Measurements from ENCODE around the gene GZMA. TPM values are rescaled to one million over a fixed set of nuclear protein-coding genes. Genes with fewer than 3 reads are reported as not detected.

The GZMA gene
- total and polyA plus RNA-seq, 2 donors (not counting 3 experiments of a cell fraction or from before 2014, with no cell fraction given) = not detected

GRCh38 chr5:55110217-55110616 is 7.8 kb downstream of the GZMA start:
- no peaks in the 10 kb centered on the region for H3K9me3 ChIP-seq (replicated peaks; ENCODE audit: control insufficient read depth, insufficient read depth, low read length)
- FAIRE-seq = no peak
- no peaks in the 10 kb centered on the region for H3K79me2 ChIP-seq (ENCODE audit: control insufficient read depth, insufficient read depth, low read length)
- ChIA-PET CTCF (no interaction called here), POLR2A (no interaction called here)
- no peaks in the 10 kb centered on the region for H4K20me1 ChIP-seq (replicated peaks; ENCODE audit: control insufficient read depth, extremely low read depth, insufficient read depth, low read length)
- H3K9ac ChIP-seq (replicated peaks; ENCODE audit: extremely low read depth, insufficient read depth, low read length) = no peak overlapping the region
- no peaks in the 10 kb centered on the region for H3K36me3 ChIP-seq (ENCODE audit: control insufficient read depth in 2 of 2, extremely low read depth in 1 of 2, insufficient read depth in 2 of 2, low read length in 2 of 2)
- BruUV-seq (replicated peaks) = no TSS peak
- no peak overlapping the region for H2AFZ ChIP-seq (ENCODE audit: low read depth, low read length)
- TF ChIP-seq MAX (IDR thresholded peaks at IDR 0.05; ENCODE audit: insufficient read depth, insufficient read length) (no peak), CTCF (IDR thresholded peaks at IDR 0.05; ENCODE audit: extremely low read depth in 1 of 2, insufficient read depth in 1 of 2, low read depth in 1 of 2, low read length in 2 of 2) (no peak), FOS (IDR thresholded peaks at IDR 0.05; ENCODE audit: borderline replicate concordance, insufficient read depth, low read length) (no peak), EZH2 (IDR thresholded peaks at IDR 0.05; ENCODE audit: borderline replicate concordance, low read depth, low read length, severe bottlenecking) (no peak), MYC (IDR thresholded peaks at IDR 0.05; ENCODE audit: low read depth, low read length) (no peak), GATA2 (IDR thresholded peaks at IDR 0.05; ENCODE audit: insufficient read depth, insufficient read length, low read depth, low read length) (no peak), JUN (IDR thresholded peaks at IDR 0.05; ENCODE audit: borderline replicate concordance, insufficient read depth, insufficient read length, low read depth) (no peak), POLR2A (IDR thresholded peaks at IDR 0.05; ENCODE audit: low read depth, low read length) (no peak), POLR2AphosphoS5 (IDR thresholded peaks at IDR 0.05; ENCODE audit: insufficient read depth, low read depth, low read length) (no peak)
- intact Hi-C loops (cut with micrococcal nuclease) (no loop called here), dilution Hi-C loops (cut with MboI; ENCODE audit: extremely low pct_ligation_motif_present, low sequenced_read_pairs) (no loop called here)
- no peak overlapping the region for H3K4me3 ChIP-seq (replicated peaks in 1 of 3; ENCODE audit: insufficient read depth in 1 of 3, low read depth in 1 of 3, low read length in 3 of 3)
- no peaks in the 10 kb centered on the region for H3K9me1 ChIP-seq (replicated peaks; ENCODE audit: control insufficient read depth, extremely low read depth, insufficient read depth, low read length)
- no peak overlapping the region for H3K4me2 ChIP-seq (ENCODE audit: insufficient read depth, low read length)
- H3K27me3 ChIP-seq (ENCODE audit: control insufficient read depth in 2 of 2, insufficient read depth in 2 of 2, low read length in 2 of 2) = no peaks in the 10 kb centered on the region
- H3K27ac ChIP-seq (ENCODE audit: insufficient read depth, low read depth, low read length) = no peak overlapping the region
- peak; percentile 65 for DNase-seq (ENCODE audit: low read depth, low spot score)
- no peaks in the 10 kb centered on the region for H3K4me1 ChIP-seq (ENCODE audit: control insufficient read depth, extremely low read depth, insufficient read depth, low read length)
